Activated CD8-positive, alpha-beta T cell treated with anti-CD3 and anti-CD28 coated beads for 36 hours (primary cell): ENCODE measurements around the gene HHIPL1. TPM values are rescaled to one million over a fixed set of nuclear protein-coding genes. Genes with fewer than 3 reads are reported as not detected.

ENCODE experiments used
- ATAC-seq: fragments of 200-7000 bp; cut with Tn5 transposase; one replicate; pipeline ENCODE4 v1.10.0; 2021; ENCODE audit warnings: mild to moderate bottlenecking, moderate library complexity
- CTCF ChIA-PET: fragments of 350-600 bp; sonication (Branson Sonifier 250); formaldehyde crosslinking; loops from one replicate; lab custom pipeline; 2021; ENCODE audit warnings: antibody characterized with exemption; lab: Charles Lee
- POLR2A ChIA-PET: fragments of 350-600 bp; sonication (Branson Sonifier 250); formaldehyde crosslinking; loops from one replicate; lab custom pipeline; 2021; ENCODE audit warnings: antibody characterized with exemption; lab: Charles Lee
- DNase-seq: peaks from one replicate; pipeline ENCODE4 v3.0.0-alpha.2; 2020
- H3K27ac Mint-ChIP-seq: one replicate; pipeline ENCODE4 v1.8.0; 2021; ENCODE audit warnings: mild to moderate bottlenecking, mixed read lengths
- H3K27me3 Mint-ChIP-seq: one replicate; pipeline ENCODE4 v1.8.0; 2021; ENCODE audit warnings: mixed read lengths
- H3K36me3 Mint-ChIP-seq: one replicate; pipeline ENCODE4 v1.8.0; 2021; ENCODE audit warnings: low read depth, mixed read lengths
- H3K4me1 Mint-ChIP-seq: one replicate; pipeline ENCODE4 v1.8.0; 2021; ENCODE audit warnings: low read depth, mixed read lengths
- H3K4me3 Mint-ChIP-seq: one replicate; pipeline ENCODE4 v1.8.0; 2021; ENCODE audit warnings: mild to moderate bottlenecking, moderate library complexity, mixed read lengths
- H3K9me3 Mint-ChIP-seq: one replicate; pipeline ENCODE4 v1.8.0; 2021; ENCODE audit warnings: mixed read lengths
- CTCF ChIP-seq: fragments of 200-600 bp; IDR thresholded peaks from one replicate; pipeline ENCODE4 v1.8.0; 2022; ENCODE audit warnings: antibody characterized with exemption, mild to moderate bottlenecking
- intact Hi-C: fragments of 100-400 bp; cut with micrococcal nuclease; formaldehyde crosslinking; loops from one replicate; pipeline ENCODE4 v1.10.0; 2022
- total RNA-seq, 2 experiments: library from RNA; stranded (reverse); gene quantifications; one replicate each; pipeline ENCODE4 v1.2.3, GENCODE V29; 2021

The HHIPL1 gene
- total RNA-seq, 2 experiments from 2014 or later: 0.05 to 0.07 TPM

- no peak overlapping the region for H3K27ac Mint-ChIP-seq
- ATAC-seq: no peak
- no peak overlapping the region for H3K4me3 Mint-ChIP-seq
- no peaks in the 10 kb centered on the region for H3K36me3 Mint-ChIP-seq
- ChIA-PET CTCF (interaction anchor here (0.7 to 1.8 kb wide), 19 partner anchors 8 to 252 kb away, joined by 3 to 8 read pairs (median 4); partner anchors contain the start of gene CYP46A1), POLR2A (interaction anchor here (0.6 kb wide), 1 partner anchor 137 kb away, joined by 3 read pairs; no protein-coding TSS in a partner anchor)
- TF ChIP-seq CTCF: no peak
- peaks cover 4% of the 10 kb centered on the region for H3K4me1 Mint-ChIP-seq
- DNase-seq: peak; percentile 46
- intact Hi-C loops: loop anchor here (2.0 kb wide), 1 partner anchor 109 kb away; no protein-coding TSS in a partner anchor
- peaks cover 15% of the 10 kb centered on the region for H3K27me3 Mint-ChIP-seq
- H3K9me3 Mint-ChIP-seq: no peaks in the 10 kb centered on the region
Observed at GRCh38 chr14:99627510-99628381, 17.2 kb upstream of the HHIPL1 start.

GRCh38 chr14:99628887-99629618 is 15.9 kb upstream of the HHIPL1 start:
- Mint-ChIP-seq H3K4me1 (peaks cover 4% of the 10 kb centered on the region), H3K27ac (no peak overlapping the region), H3K36me3 (no peaks in the 10 kb centered on the region), H3K4me3 (no peak overlapping the region), H3K27me3 (peaks cover 11% of the 10 kb centered on the region), H3K9me3 (no peaks in the 10 kb centered on the region)
- POLR2A ChIA-PET: interaction anchor here (0.6 kb wide), 1 partner anchor 138 kb away, joined by 3 read pairs; no protein-coding TSS in a partner anchor
- peak; percentile 95 for ATAC-seq
- TF ChIP-seq CTCF: peak; percentile 95
- peak; percentile 76 for DNase-seq
- intact Hi-C loops: loop anchor here (2.0 kb wide), 1 partner anchor 110 kb away; no protein-coding TSS in a partner anchor
- CTCF ChIA-PET: interaction anchor here (0.7 to 1.5 kb wide), 16 partner anchors 9 to 250 kb away, joined by 3 to 7 read pairs (median 4); partner anchors contain the start of gene CYP46A1

GRCh38 chr14:99630202-99630601 is 14.7 kb upstream of the HHIPL1 start:
- peaks cover 11% of the 10 kb centered on the region for H3K27me3 Mint-ChIP-seq
- no peaks in the 10 kb centered on the region for H3K9me3 Mint-ChIP-seq
- H3K4me3 Mint-ChIP-seq: no peak overlapping the region
- no peak for TF ChIP-seq CTCF
- DNase-seq (no peak), ATAC-seq (no peak)
- peaks cover 4% of the 10 kb centered on the region for H3K4me1 Mint-ChIP-seq
- H3K27ac Mint-ChIP-seq: no peak overlapping the region
- CTCF ChIA-PET: interaction anchor here (1.0 kb wide), 1 partner anchor 25 kb away, joined by 4 read pairs; no protein-coding TSS in a partner anchor
- H3K36me3 Mint-ChIP-seq: no peaks in the 10 kb centered on the region
- POLR2A ChIA-PET: no interaction called here
- intact Hi-C loops: no loop called here

GRCh38 chr14:99632410-99633035 is 12.4 kb upstream of the HHIPL1 start:
- POLR2A ChIA-PET: no interaction called here
- CTCF ChIA-PET: no interaction called here
- no peak overlapping the region for H3K27ac Mint-ChIP-seq
- ATAC-seq (no peak), DNase-seq (no peak)
- no peaks in the 10 kb centered on the region for H3K9me3 Mint-ChIP-seq
- H3K4me3 Mint-ChIP-seq: no peak overlapping the region
- peaks cover 4% of the 10 kb centered on the region for H3K4me1 Mint-ChIP-seq
- peaks cover 6% of the 10 kb centered on the region for H3K27me3 Mint-ChIP-seq
- intact Hi-C loops: no loop called here
- no peak for TF ChIP-seq CTCF
- no peaks in the 10 kb centered on the region for H3K36me3 Mint-ChIP-seq
